BLaER1 treated with 17β-estradiol and CSF1 and Interleukin-3, amounts not matched to agents 10 nM and 100 nM (cell line): ENCODE results near the gene DUT.

Experiments used
- H3K27ac ChIP-seq, 11 experiments: shearing (Covaris generic); formaldehyde crosslinking; 2 replicates each; pipeline ENCODE4 v1.8.1; 2022
- H3K27me3 ChIP-seq, 11 experiments: shearing (Covaris generic); formaldehyde crosslinking; 2 replicates each; pipeline ENCODE4 v1.8.1; 2022
- H3K36me3 ChIP-seq, 11 experiments: shearing (Covaris generic); formaldehyde crosslinking; 2 replicates each; pipeline ENCODE4 v1.8.1; 2022
- H3K4me1 ChIP-seq, 10 experiments: shearing (Covaris generic); formaldehyde crosslinking; 2 replicates each; pipeline ENCODE4 v1.8.1; 2022
- H3K4me2 ChIP-seq, 11 experiments: shearing (Covaris generic); formaldehyde crosslinking; 2 replicates each; pipeline ENCODE4 v1.8.1; 2022
- H3K4me3 ChIP-seq, 10 experiments: shearing (Covaris generic); formaldehyde crosslinking; 2 replicates each; pipeline ENCODE4 v1.8.1; 2022
- H3K9ac ChIP-seq, 11 experiments: shearing (Covaris generic); formaldehyde crosslinking; 2 replicates each; pipeline ENCODE4 v1.8.1; 2022
- H3K9me3 ChIP-seq, 11 experiments: shearing (Covaris generic); formaldehyde crosslinking; replicated peaks in 1 of 11; 2 replicates each; pipeline ENCODE4 v1.8.1; 2022
- H4K20me1 ChIP-seq, 11 experiments: shearing (Covaris generic); formaldehyde crosslinking; 2 replicates each; pipeline ENCODE4 v1.8.1; 2022
- Cebpa-rat ChIP-seq, 11 experiments: shearing (Covaris generic); IDR thresholded peaks; 2 replicates each; pipeline ENCODE4 v1.8.1; 2022

DUT gene

DNA sequence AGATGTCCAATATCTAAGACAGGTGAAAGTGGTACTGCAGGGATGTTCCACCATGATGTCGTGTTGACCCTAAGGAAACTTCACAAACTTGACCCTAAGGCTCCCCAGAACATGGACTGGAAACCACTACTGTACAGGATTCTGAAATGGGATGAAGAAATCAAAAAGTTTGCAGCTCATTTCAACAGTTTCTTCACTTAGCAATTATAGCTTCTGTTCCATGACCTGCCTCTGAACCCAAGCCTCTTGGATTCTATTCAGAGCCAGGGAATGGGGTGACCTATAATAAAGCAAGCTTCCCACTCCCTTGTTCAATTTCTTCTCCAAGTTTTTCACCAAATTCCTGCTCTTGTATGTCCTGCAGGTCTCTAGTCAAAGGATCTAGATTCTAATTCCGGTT lies 40.7 kb downstream of the DUT start:
- peaks cover 18 to 24% (median 22%) of the 10 kb centered on the region in 11 experiments for H3K9me3 ChIP-seq
- no peaks in the 10 kb centered on the region for H3K27me3 ChIP-seq
- TF ChIP-seq Cebpa-rat (IDR thresholded peaks at IDR 0.05), result no peak
- no peak overlapping the region for H3K9ac ChIP-seq
- no peak overlapping the region for H3K4me3 ChIP-seq
- no peaks in the 10 kb centered on the region for H3K36me3 ChIP-seq
- no peaks in the 10 kb centered on the region for H4K20me1 ChIP-seq
- H3K4me1 ChIP-seq, result 0 out of 20 replicates have a peak, but pooled peaks cover 0 to 6% (median 0%) of the 10 kb centered on the region in 10 experiments
- H3K4me2 ChIP-seq, result no peak overlapping the region
- no peak overlapping the region for H3K27ac ChIP-seq

GRCh38 chr15:48373821-48374451 lies 42.7 kb downstream of the DUT start:
- no peak overlapping the region for H3K4me3 ChIP-seq
- H4K20me1 ChIP-seq, result no peaks in the 10 kb centered on the region
- no peaks in the 10 kb centered on the region for H3K36me3 ChIP-seq
- H3K9ac ChIP-seq, result no peak overlapping the region
- no peak overlapping the region for H3K27ac ChIP-seq
- no peak overlapping the region for H3K4me2 ChIP-seq
- TF ChIP-seq Cebpa-rat (IDR thresholded peaks at IDR 0.05), result no peak
- no peaks in the 10 kb centered on the region for H3K27me3 ChIP-seq
- H3K9me3 ChIP-seq, result peaks cover 27 to 36% (median 35%) of the 10 kb centered on the region in 11 experiments
- no peaks in the 10 kb centered on the region for H3K4me1 ChIP-seq

DNA sequence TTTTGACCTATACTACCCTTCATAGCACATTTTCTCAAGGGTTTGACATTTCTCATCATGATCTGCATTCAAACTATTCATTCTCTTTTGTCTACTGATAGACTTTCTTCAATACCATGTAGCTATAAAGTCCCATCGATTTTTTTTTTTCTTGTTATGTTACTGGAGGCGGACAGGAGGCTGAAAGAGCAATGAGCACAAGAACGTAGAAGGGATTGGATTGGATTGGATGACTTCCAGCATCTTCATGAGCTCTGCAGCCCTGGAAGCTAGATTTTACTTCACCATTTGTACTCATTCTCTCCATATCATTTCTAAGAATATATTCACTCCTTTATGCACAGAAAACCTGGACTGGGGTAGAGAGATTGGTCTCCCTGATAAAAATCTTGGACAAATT lies 43.2 kb downstream of the DUT start:
- Histone ChIP-seq H3K27ac (no peak overlapping the region), H3K4me3 (no peak overlapping the region), H3K4me1 (no peaks in the 10 kb centered on the region), H3K36me3 (no peaks in the 10 kb centered on the region), H3K9ac (no peak overlapping the region), H3K27me3 (no peaks in the 10 kb centered on the region), H3K9me3 (peaks cover 27 to 36% (median 35%) of the 10 kb centered on the region in 11 experiments), H4K20me1 (no peaks in the 10 kb centered on the region), H3K4me2 (no peak overlapping the region)
- TF ChIP-seq Cebpa-rat (IDR thresholded peaks at IDR 0.05), result no peak

GRCh38 chr15:48375767-48376166 lies 44.5 kb downstream of the DUT start:
- H3K27ac ChIP-seq, result no peak overlapping the region
- H3K4me3 ChIP-seq, result no peak overlapping the region
- H3K27me3 ChIP-seq, result no peaks in the 10 kb centered on the region
- no peaks in the 10 kb centered on the region for H3K36me3 ChIP-seq
- no peaks in the 10 kb centered on the region; a peak in 1 of 20 replicates for H3K4me1 ChIP-seq
- TF ChIP-seq Cebpa-rat (IDR thresholded peaks at IDR 0.05), result no peak
- no peak overlapping the region for H3K4me2 ChIP-seq
- H3K9ac ChIP-seq, result no peak overlapping the region
- H3K9me3 ChIP-seq, result peaks cover 29 to 40% (median 36%) of the 10 kb centered on the region in 11 experiments
- no peaks in the 10 kb centered on the region for H4K20me1 ChIP-seq

DNA sequence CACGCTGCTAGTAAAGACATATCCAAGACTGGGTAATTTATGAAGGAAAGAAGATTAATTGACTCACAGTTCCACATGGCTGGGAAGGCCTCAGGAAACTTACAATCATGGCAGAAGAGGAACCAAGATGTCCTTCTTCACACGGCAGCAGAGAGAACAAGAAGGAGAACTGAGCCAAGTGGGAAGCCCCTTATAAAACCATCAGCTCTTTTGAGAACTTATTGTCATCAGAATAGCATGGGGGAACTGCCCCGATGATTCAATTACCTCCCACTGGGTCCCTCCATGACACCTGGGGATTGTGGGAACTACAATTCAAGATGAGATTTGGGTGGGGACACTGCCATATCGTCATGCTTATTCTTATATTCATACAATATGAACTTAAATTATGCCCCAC lies 49.0 kb downstream of the DUT start:
- Histone ChIP-seq H4K20me1 (no peaks in the 10 kb centered on the region), H3K36me3 (no peaks in the 10 kb centered on the region), H3K4me3 (no peak overlapping the region), H3K4me2 (no peak overlapping the region), H3K27me3 (no peaks in the 10 kb centered on the region), H3K9ac (no peak overlapping the region), H3K27ac (no peak overlapping the region), H3K9me3 (peaks cover 27 to 37% (median 31%) of the 10 kb centered on the region in 11 experiments), H3K4me1 (peaks cover 5 to 38% (median 24%) of the 10 kb centered on the region in 10 experiments)
- no peak for TF ChIP-seq Cebpa-rat (IDR thresholded peaks at IDR 0.05)

- Histone ChIP-seq H3K4me1 (peaks cover 9 to 43% (median 29%) of the 10 kb centered on the region in 10 experiments), H3K9me3 (peaks cover 10 to 22% (median 14%) of the 10 kb centered on the region in 11 experiments), H3K4me3 (no peak overlapping the region), H3K9ac (no peak overlapping the region), H4K20me1 (no peaks in the 10 kb centered on the region), H3K27ac (no peak overlapping the region), H3K4me2 (peak overlapping the region; percentile 23 to 69 (median 50)), H3K27me3 (no peaks in the 10 kb centered on the region), H3K36me3 (no peaks in the 10 kb centered on the region)
- no peak for TF ChIP-seq Cebpa-rat (IDR thresholded peaks at IDR 0.05)
These were observed 50.6 kb downstream of the DUT start for GRCh38 chr15:48381861-48382260.

DNA sequence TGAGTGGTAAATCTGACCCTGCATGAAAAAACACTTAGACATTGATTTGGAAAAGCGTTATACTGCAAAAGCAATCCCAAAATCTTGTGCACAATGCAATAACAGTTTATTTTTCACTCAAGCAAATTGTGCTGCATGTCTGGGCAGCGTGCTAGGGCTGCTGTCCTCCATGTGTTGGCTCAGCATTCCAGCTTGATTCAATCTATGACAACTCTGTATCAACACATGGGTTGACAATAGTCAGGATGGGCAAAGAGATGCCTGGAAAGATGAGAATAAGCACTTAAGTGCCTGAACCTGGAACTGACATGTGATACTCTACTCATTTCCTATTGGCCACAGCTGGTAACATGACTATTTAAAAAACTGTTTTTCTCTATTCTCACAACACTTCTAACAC lies 51.8 kb downstream of the DUT start:
- no peaks in the 10 kb centered on the region for H3K36me3 ChIP-seq
- no peaks in the 10 kb centered on the region for H3K27me3 ChIP-seq
- no peak overlapping the region for H3K9ac ChIP-seq
- H4K20me1 ChIP-seq, result no peaks in the 10 kb centered on the region
- no peak overlapping the region for H3K4me3 ChIP-seq
- peaks cover 0 to 11% (median 3%) of the 10 kb centered on the region in 11 experiments; a peak in 11 of 22 replicates for H3K9me3 ChIP-seq
- no peak for TF ChIP-seq Cebpa-rat (IDR thresholded peaks at IDR 0.05)
- peak overlapping the region in 9 of 11 experiments; percentile 3 to 69 (median 49); a peak in 12 of 22 replicates for H3K4me2 ChIP-seq
- H3K4me1 ChIP-seq, result peaks cover 9 to 43% (median 29%) of the 10 kb centered on the region in 10 experiments
- H3K27ac ChIP-seq, result no peak overlapping the region

DNA sequence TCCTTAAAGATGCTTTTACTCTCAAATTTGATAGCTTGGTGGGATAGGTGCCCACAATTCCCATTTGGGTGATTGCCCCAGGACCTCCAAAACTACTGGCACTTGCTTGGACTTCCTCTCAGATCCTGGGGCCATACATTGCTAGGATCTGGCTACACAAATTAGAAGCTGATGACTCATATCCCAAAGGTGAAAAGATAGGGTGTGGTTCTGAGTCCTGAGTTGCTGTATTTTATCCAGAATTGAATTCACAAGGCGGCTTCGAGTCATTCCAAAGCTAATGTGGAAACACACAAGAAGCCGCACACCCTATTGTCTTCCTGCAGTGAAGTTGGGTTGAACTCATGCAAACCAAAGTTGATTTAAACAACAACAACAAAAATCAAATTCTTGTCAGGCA lies 53.4 kb downstream of the DUT start:
- Histone ChIP-seq H3K4me1 (peaks cover 9 to 43% (median 29%) of the 10 kb centered on the region in 10 experiments), H3K9me3 (peaks cover 0 to 9% (median 0%) of the 10 kb centered on the region in 11 experiments; a peak in 4 of 22 replicates), H3K36me3 (no peaks in the 10 kb centered on the region), H3K27ac (no peak overlapping the region), H3K4me3 (no peak overlapping the region), H3K4me2 (peak overlapping the region in 8 of 11 experiments; percentile 11 to 39 (median 24); a peak in 9 of 22 replicates), H3K27me3 (no peaks in the 10 kb centered on the region), H4K20me1 (no peaks in the 10 kb centered on the region), H3K9ac (no peak overlapping the region)
- no peak for TF ChIP-seq Cebpa-rat (IDR thresholded peaks at IDR 0.05)

DNA sequence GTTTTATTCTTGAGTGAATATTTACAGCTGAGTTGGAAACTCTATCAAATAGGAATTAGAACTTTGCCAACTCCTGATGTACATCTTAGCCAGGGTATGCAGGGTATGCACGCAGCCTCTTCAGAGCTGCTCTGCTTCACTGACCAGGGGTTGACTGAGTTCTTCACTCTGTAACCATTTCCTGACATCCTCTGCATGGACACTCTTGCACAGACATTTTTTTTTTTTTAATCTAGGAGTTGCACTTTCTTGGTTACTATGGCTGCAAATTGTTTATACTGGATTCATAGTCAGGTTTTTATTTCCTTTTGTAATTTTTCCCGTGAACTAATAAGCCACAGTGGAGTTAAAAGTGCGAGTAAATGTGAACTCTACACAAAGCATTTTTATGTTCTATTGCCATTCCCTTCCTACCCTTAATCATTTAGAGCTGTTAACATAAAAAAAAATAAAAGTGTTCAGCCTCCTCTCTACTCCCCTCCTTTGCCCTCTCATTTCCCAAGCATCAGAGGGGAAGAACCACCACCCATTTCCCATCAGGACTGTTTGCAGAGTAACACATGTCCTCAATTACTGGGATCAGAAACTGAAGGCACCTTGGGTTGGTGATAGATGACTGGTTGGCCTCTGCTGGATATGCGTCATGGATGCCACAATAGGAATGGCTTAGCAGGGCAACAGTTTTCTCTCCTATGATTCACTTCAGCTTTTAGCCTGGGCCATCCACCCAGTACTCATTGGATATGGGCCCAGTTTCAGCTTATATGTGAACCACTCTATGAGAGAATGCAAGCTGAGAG lies 54.0 kb downstream of the DUT start:
- H3K4me1 ChIP-seq, result peaks cover 9 to 43% (median 29%) of the 10 kb centered on the region in 10 experiments
- H3K9ac ChIP-seq, result no peak overlapping the region
- TF ChIP-seq Cebpa-rat (IDR thresholded peaks at IDR 0.05), result no peak
- H3K4me3 ChIP-seq, result no peak overlapping the region
- H3K9me3 ChIP-seq, result peaks cover 0 to 5% (median 0%) of the 10 kb centered on the region in 11 experiments; a peak in 4 of 22 replicates
- no peaks in the 10 kb centered on the region for H3K27me3 ChIP-seq
- H3K27ac ChIP-seq, result no peak overlapping the region
- H3K36me3 ChIP-seq, result no peaks in the 10 kb centered on the region
- peak overlapping the region in 8 of 11 experiments; percentile 11 to 39 (median 24); a peak in 10 of 22 replicates for H3K4me2 ChIP-seq
- no peaks in the 10 kb centered on the region for H4K20me1 ChIP-seq
